Measurements from ENCODE around the gene ACTL10.

- TF ChIP-seq CTCF (conservative IDR thresholded peaks at IDR 0.05) (no peak), EZH2 (IDR thresholded peaks at IDR 0.05; ENCODE audit: low read depth) (no peak)
Observed at GRCh38 chr20:33689493-33689892, 22.8 kb downstream of the ACTL10 start.
